Thymus (tissue), 11 donors: ENCODE data around the gene KCNAB2. TPM values are rescaled to one million over a fixed set of nuclear protein-coding genes. Genes with fewer than 3 reads are reported as not detected.

Experiments
- DNase-seq, 9 donors: peaks; one replicate each; pipeline ENCODE4 v3.0.0-alpha.2; 2013; ENCODE audit warnings: low spot score in 9 of 9, low read depth in 6 of 9, missing footprints in 1 of 9
- H3K27ac ChIP-seq, 2 donors: one replicate each; pipeline ENCODE4 v1.5.1; 2013; ENCODE audit warnings: control low read depth in 1 of 2, low read depth in 1 of 2, low read length in 1 of 2, mild to moderate bottlenecking in 1 of 2, moderate library complexity in 1 of 2
- H3K27me3 ChIP-seq, 2 donors: one replicate each; pipeline ENCODE4 v1.5.1; 2013; ENCODE audit warnings: low read length in 1 of 2; ENCODE audit not compliant: control insufficient read depth in 2 of 2, insufficient read depth in 1 of 2
- H3K36me3 ChIP-seq, 2 donors: one replicate each; pipeline ENCODE4 v1.5.1; 2013; ENCODE audit warnings: low read length in 1 of 2, mild to moderate bottlenecking in 1 of 2, moderate library complexity in 1 of 2; ENCODE audit not compliant: control insufficient read depth in 2 of 2, insufficient read depth in 2 of 2
- H3K4me1 ChIP-seq, 2 donors: one replicate each; pipeline ENCODE4 v1.5.1; 2013; ENCODE audit warnings: low read length in 2 of 2; ENCODE audit not compliant: control insufficient read depth in 2 of 2, insufficient read depth in 2 of 2
- H3K4me3 ChIP-seq, 2 donors: one replicate each; pipeline ENCODE4 v1.5.1; 2013; ENCODE audit warnings: low read length in 2 of 2, control low read depth in 1 of 2, mild to moderate bottlenecking in 1 of 2
- H3K9me3 ChIP-seq, 2 donors: one replicate each; pipeline ENCODE4 v1.5.1; 2013; ENCODE audit warnings: low read length in 1 of 2, mild to moderate bottlenecking in 1 of 2; ENCODE audit not compliant: control insufficient read depth in 2 of 2, insufficient read depth in 1 of 2
- WGBS: extraction: QIAGEN DNeasy Blood & Tissue Kit; methylation state at CpG from one replicate; pipeline ENCODE4 v1.1.7; 2013; 5-methylcytosine and 5-hydroxymethylcytosine counted together
- polyA plus RNA-seq: library from polyadenylated mRNA; stranded (reverse); fragments of 200-250 nt; gene quantifications from one replicate; pipeline ENCODE4 v1.2.3, GENCODE V29; 2013
- total RNA-seq: library from RNA; stranded (reverse); fragments of 120-200 nt; gene quantifications from one replicate; pipeline ENCODE4 v1.2.4, GENCODE V29; 2013
- donor health status: healthy.

KCNAB2 gene
- total and polyA plus RNA-seq, 2 donors: 19.0 to 40.1 TPM

DNA sequence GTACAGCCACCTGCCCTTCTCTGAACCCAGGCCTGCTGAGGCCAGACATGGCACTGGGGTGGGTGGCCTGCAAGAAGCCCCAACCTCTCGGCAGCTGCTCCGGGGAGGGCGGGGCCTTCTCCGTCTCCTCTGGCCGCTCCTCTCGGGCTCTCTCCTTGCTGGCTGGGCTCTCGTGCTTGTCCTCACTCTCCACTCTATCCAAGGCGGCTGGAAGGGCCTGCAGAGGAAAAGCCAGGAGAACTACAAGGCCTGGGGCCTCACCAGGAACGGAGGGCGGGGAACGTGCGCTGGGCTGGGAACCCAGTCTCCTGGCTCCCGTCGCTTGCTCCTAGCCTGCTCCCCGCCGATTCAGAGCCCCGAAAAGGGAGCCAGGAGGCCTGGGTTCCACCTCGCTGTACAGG is 75.3 kb downstream of the KCNAB2 start:
- Histone ChIP-seq H3K27ac (no peak overlapping the region), H3K4me1 (no peaks in the 10 kb centered on the region), H3K9me3 (no peaks in the 10 kb centered on the region), H3K27me3 (no peaks in the 10 kb centered on the region), H3K4me3 (no peak overlapping the region), H3K36me3 (no peaks in the 10 kb centered on the region)
- DNase-seq: no peak
- WGBS: 98% methylated on average over 18 of the region's 18 CpGs

DNA sequence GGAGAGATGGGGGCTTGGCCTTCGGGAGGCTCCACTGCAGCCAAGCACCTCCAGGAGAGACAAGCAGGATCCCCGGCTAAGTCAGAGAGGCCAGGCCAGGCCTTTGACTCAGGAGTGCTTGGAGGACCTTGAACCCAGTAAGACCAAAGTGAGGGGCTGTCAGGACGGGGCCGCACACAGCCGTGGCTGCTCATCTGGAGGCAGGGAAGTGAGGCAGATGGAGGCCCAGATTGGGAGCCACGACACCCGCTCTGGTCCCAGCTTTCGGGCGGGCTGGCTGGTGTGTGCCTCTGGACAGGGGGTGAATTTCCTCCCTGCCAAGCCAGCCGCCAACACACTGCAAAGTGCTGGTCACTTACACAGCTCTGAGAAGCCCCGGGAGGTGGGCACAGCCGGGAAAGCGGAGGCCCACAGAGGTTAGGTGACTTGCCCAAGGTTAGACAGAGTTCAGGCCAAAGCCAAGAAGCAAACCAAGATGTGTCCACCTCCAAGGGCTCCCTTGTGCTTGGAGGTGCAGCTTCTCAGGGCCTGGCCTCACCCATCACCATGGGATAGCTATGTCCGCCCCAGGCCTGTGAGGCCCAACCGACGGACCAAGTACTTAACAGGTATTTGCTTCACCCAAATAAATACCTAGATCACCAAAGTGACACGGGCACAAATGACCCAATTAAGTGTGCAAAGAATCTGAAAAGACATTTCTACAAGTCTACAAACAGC is 76.1 kb downstream of the KCNAB2 start:
- Histone ChIP-seq H3K27ac (no peak overlapping the region), H3K27me3 (no peaks in the 10 kb centered on the region), H3K4me3 (no peak overlapping the region), H3K36me3 (no peaks in the 10 kb centered on the region), H3K4me1 (no peaks in the 10 kb centered on the region), H3K9me3 (no peaks in the 10 kb centered on the region)
- WGBS: 97% methylated on average over 17 of the region's 17 CpGs
- no peak for DNase-seq

GRCh38 chr1:6123083-6123482 is 77.4 kb downstream of the KCNAB2 start:
- no peaks in the 10 kb centered on the region for H3K4me1 ChIP-seq
- H3K36me3 ChIP-seq: no peaks in the 10 kb centered on the region
- H3K27me3 ChIP-seq: peaks cover 0 to 5% of the 10 kb centered on the region in 2 donors
- 57% methylated on average over 7 of the region's 7 CpGs for WGBS
- H3K4me3 ChIP-seq: no peak overlapping the region
- peaks cover 0 to 2% of the 10 kb centered on the region in 2 donors for H3K9me3 ChIP-seq
- no peak for DNase-seq
- no peak overlapping the region for H3K27ac ChIP-seq

GRCh38 chr1:6123816-6124215 is 78.1 kb downstream of the KCNAB2 start:
- DNase-seq: no peak
- Histone ChIP-seq H3K4me3 (no peak overlapping the region), H3K27ac (no peak overlapping the region), H3K9me3 (peaks cover 0 to 3% of the 10 kb centered on the region in 2 donors), H3K4me1 (no peaks in the 10 kb centered on the region), H3K27me3 (peaks cover 0 to 8% of the 10 kb centered on the region in 2 donors), H3K36me3 (no peaks in the 10 kb centered on the region)
- WGBS: 85% methylated on average over 10 of the region's 10 CpGs

DNA sequence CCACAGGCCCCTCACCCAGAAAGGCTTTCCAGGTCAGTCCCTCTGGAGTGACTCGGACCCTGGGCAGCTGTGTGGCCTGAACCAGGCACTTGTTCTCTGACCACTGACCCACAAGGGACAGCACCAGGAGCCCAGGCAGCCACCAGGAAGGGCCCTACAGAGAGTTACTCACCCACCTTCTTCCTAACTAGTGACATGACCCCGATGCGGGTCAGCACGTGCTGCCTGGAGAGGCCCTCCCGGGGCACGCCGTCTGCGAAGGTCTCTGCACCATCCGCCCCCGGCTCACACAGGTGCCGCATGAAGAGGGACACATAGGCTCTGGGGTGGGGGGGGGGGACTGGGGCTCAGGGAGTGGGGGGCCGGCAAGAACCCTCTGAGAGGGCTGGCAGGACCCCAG is 78.7 kb downstream of the KCNAB2 start:
- Histone ChIP-seq H3K4me3 (no peak overlapping the region), H3K9me3 (peaks cover 0 to 3% of the 10 kb centered on the region in 2 donors), H3K27me3 (peaks cover 0 to 8% of the 10 kb centered on the region in 2 donors), H3K36me3 (no peaks in the 10 kb centered on the region), H3K27ac (no peak overlapping the region), H3K4me1 (no peaks in the 10 kb centered on the region)
- 97% methylated on average over 12 of the region's 12 CpGs for WGBS
- no peak for DNase-seq

- Histone ChIP-seq H3K9me3 (peaks cover 0 to 3% of the 10 kb centered on the region in 2 donors), H3K27ac (no peak overlapping the region), H3K4me1 (no peaks in the 10 kb centered on the region), H3K36me3 (no peaks in the 10 kb centered on the region), H3K27me3 (peaks cover 0 to 8% of the 10 kb centered on the region in 2 donors), H3K4me3 (no peak overlapping the region)
- DNase-seq: no peak
- 93% methylated on average over 21 of the region's 21 CpGs for WGBS
These were observed 79.2 kb downstream of the KCNAB2 start for GRCh38 chr1:6124746-6125365.

DNA sequence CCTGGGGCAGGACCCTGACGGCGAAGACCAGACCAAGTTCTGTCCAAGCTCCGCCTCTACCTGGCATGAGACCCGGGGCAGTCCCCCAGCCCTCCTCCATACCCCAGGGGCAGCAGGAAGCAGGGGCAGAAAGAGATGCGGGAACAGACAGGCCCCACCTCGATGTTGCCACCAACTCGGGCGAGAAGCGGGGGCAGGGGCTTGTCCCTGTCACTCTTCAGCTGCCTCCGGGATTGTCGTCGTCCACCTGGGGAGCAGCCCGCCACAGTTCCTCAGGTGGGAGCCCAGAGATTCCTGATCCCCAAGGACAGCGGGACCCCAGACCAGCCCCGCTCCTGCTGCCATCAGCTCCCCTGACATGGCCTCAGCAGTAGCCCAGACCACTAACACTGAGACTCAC is 79.7 kb downstream of the KCNAB2 start:
- DNase-seq: no peak
- peaks cover 0 to 8% of the 10 kb centered on the region in 2 donors for H3K27me3 ChIP-seq
- no peak overlapping the region for H3K27ac ChIP-seq
- H3K36me3 ChIP-seq: no peaks in the 10 kb centered on the region
- 94% methylated on average over 15 of the region's 15 CpGs for WGBS
- H3K4me3 ChIP-seq: no peak overlapping the region
- H3K4me1 ChIP-seq: no peaks in the 10 kb centered on the region
- peaks cover 0 to 3% of the 10 kb centered on the region in 2 donors for H3K9me3 ChIP-seq

DNA sequence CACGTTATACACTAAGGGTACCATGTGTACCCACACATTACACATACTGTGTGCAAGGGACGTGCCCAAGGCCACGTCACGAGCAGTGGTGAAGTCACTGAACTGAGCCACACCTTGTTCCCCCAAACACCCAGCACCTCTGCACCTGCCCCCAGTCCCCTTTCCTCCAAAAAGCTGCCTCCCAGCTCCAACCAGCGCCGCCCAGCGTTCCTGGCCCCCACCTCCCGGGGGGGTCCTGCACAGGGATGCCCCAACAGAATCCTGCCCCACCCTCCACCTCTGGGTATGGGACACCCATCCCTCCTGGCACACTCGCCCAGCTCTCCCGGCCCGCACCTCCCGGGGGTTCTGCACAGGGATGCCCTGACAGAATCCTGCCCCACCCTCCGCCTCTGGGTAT is 80.3 kb downstream of the KCNAB2 start:
- H3K36me3 ChIP-seq: no peaks in the 10 kb centered on the region
- H3K27ac ChIP-seq: no peak overlapping the region
- WGBS: 93% methylated on average over 13 of the region's 13 CpGs
- peaks cover 0 to 8% of the 10 kb centered on the region in 2 donors for H3K27me3 ChIP-seq
- DNase-seq: no peak
- H3K9me3 ChIP-seq: peaks cover 0 to 3% of the 10 kb centered on the region in 2 donors
- H3K4me3 ChIP-seq: no peak overlapping the region
- H3K4me1 ChIP-seq: no peaks in the 10 kb centered on the region

- 97% methylated on average over 16 of the region's 16 CpGs for WGBS
- Histone ChIP-seq H3K4me1 (no peaks in the 10 kb centered on the region), H3K4me3 (no peak overlapping the region), H3K27ac (no peak overlapping the region), H3K27me3 (peaks cover 0 to 8% of the 10 kb centered on the region in 2 donors), H3K9me3 (peaks cover 0 to 6% of the 10 kb centered on the region in 2 donors), H3K36me3 (no peaks in the 10 kb centered on the region)
- no peak for DNase-seq
These were observed 80.9 kb downstream of the KCNAB2 start for GRCh38 chr1:6126521-6127067.
